ENCODE data around the gene PLCL1. TPM values are rescaled to one million over a fixed set of nuclear protein-coding genes. Genes with fewer than 3 reads are reported as not detected.

PLCL1 gene
- total RNA-seq, 2 donors from 2014 or later, result 2.0 to 2.9 TPM

- H3K36me3 ChIP-seq (replicated peaks in 1 of 2; ENCODE audit: insufficient read depth in 1 of 2, low read depth in 2 of 2), result no peaks in the 10 kb centered on the region
- TF ChIP-seq POLR2A (IDR thresholded peaks at IDR 0.05), result no peak
- no peak for TF ChIP-seq CTCF (IDR thresholded peaks at IDR 0.05)
- no peak for DNase-seq
- H3K4me1 ChIP-seq, result no peaks in the 10 kb centered on the region
- ATAC-seq, result no peak
- no peaks in the 10 kb centered on the region for H3K9me3 ChIP-seq
- no peak overlapping the region for H3K4me3 ChIP-seq
- no peak overlapping the region for H3K27ac ChIP-seq
- intact Hi-C loops (cut with DNase I), result no loop called here
- 66 to 74% methylated on average over 2 of the region's 2 CpGs for WGBS, 2 donors
- no peaks in the 10 kb centered on the region for H3K27me3 ChIP-seq
These were observed 252.4 kb downstream of the PLCL1 start for GRCh38 chr2:198056836-198057235.

- no peak for TF ChIP-seq POLR2A (IDR thresholded peaks at IDR 0.05)
- TF ChIP-seq CTCF (IDR thresholded peaks at IDR 0.05), result no peak
- H3K36me3 ChIP-seq (replicated peaks in 1 of 2; ENCODE audit: insufficient read depth in 1 of 2, low read depth in 2 of 2), result no peaks in the 10 kb centered on the region
- DNase-seq (no peak), ATAC-seq (no peak)
- intact Hi-C loops (cut with DNase I), result no loop called here
- no peak overlapping the region for H3K4me3 ChIP-seq
- WGBS, 2 donors, result 31 to 47% methylated on average over 7 of the region's 7 CpGs
- H3K4me1 ChIP-seq, result no peaks in the 10 kb centered on the region
- H3K27me3 ChIP-seq, result no peaks in the 10 kb centered on the region
- no peaks in the 10 kb centered on the region for H3K9me3 ChIP-seq
- no peak overlapping the region for H3K27ac ChIP-seq
These were observed 255.4 kb downstream of the PLCL1 start for GRCh38 chr2:198059800-198060199.

GRCh38 chr2:198060277-198060676 lies 255.9 kb downstream of the PLCL1 start:
- Histone ChIP-seq H3K36me3 (replicated peaks in 1 of 2; ENCODE audit: insufficient read depth in 1 of 2, low read depth in 2 of 2) (no peaks in the 10 kb centered on the region), H3K27ac (no peak overlapping the region), H3K27me3 (no peaks in the 10 kb centered on the region), H3K4me1 (no peaks in the 10 kb centered on the region), H3K4me3 (no peak overlapping the region), H3K9me3 (no peaks in the 10 kb centered on the region)
- WGBS, 2 donors, result 57 to 59% methylated on average over 2 of the region's 2 CpGs
- ATAC-seq (no peak), DNase-seq (no peak)
- intact Hi-C loops (cut with DNase I), result no loop called here
- TF ChIP-seq CTCF (IDR thresholded peaks at IDR 0.05) (no peak), POLR2A (IDR thresholded peaks at IDR 0.05) (no peak)

- Histone ChIP-seq H3K4me3 (no peak overlapping the region), H3K27ac (no peak overlapping the region), H3K4me1 (no peaks in the 10 kb centered on the region), H3K27me3 (no peaks in the 10 kb centered on the region), H3K9me3 (no peaks in the 10 kb centered on the region), H3K36me3 (replicated peaks in 1 of 2; ENCODE audit: insufficient read depth in 1 of 2, low read depth in 2 of 2) (no peaks in the 10 kb centered on the region)
- TF ChIP-seq CTCF (IDR thresholded peaks at IDR 0.05), result no peak
- TF ChIP-seq POLR2A (IDR thresholded peaks at IDR 0.05), result no peak
- DNase-seq, result no peak
- intact Hi-C loops (cut with DNase I), result no loop called here
- ATAC-seq, result no peak
These were observed 258.4 kb downstream of the PLCL1 start for GRCh38 chr2:198062826-198063225.

- TF ChIP-seq CTCF (IDR thresholded peaks at IDR 0.05), result no peak
- no peak for TF ChIP-seq POLR2A (IDR thresholded peaks at IDR 0.05)
These were observed 258.8 kb downstream of the PLCL1 start for GRCh38 chr2:198063242-198063641.

More at GRCh38 chr2:198063242-198063641, 258.8 kb downstream of the PLCL1 start:
- intact Hi-C loops (cut with DNase I), result no loop called here
- Histone ChIP-seq H3K4me1 (no peaks in the 10 kb centered on the region), H3K27ac (no peak overlapping the region), H3K27me3 (no peaks in the 10 kb centered on the region), H3K9me3 (no peaks in the 10 kb centered on the region), H3K36me3 (replicated peaks in 1 of 2; ENCODE audit: insufficient read depth in 1 of 2, low read depth in 2 of 2) (no peaks in the 10 kb centered on the region), H3K4me3 (no peak overlapping the region)
- WGBS, 2 donors, result 29 to 33% methylated on average over 1 of the region's 1 CpG
- ATAC-seq (no peak), DNase-seq (no peak)
